ENCODE results near the gene CDH4.

CDH4 gene

DNA sequence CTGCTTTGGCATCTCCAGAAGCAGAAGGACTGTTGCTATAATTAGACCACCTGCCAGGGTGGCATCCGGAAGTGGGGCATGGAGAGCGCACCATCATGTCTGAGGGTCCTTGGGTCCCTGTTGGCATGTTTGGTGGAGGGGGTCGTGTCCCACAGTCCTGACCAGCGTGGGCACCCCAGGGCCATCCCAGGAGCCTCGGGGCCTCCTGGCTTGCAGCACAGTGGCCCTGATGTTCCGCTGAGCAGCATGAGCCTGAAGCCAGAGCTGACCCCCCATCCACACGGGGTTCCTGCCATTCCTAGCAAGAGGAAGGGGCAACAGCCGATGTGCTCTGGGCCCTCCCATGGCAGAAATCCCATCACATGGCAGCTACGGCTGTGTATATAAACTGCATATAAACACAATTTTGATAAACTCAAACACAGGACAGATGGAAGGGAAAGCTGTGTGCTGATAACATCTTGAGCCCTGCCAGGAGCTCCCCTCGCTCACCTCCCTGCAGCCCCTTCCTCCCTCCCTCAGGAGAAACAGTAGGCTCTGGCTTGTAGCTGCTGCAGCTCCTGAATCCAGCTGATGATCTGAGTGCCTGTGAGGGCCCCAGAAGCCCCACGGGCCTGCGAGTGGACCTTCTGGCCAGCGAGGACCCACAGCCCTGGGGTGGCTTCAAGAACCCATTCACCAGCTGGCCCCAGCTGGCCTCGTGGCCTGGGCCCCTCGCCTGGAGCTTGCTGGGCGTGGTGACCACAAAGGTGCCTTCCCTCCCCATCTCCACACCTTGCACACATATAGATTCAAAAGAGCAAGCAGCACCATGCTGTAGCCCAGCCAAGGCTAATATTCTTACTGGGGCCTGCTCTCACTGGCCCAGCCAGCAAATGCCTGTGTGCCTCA lies 321.6 kb downstream of the CDH4 start:
- H3K4me1 Mint-ChIP-seq = no peaks in the 10 kb centered on the region
- DNase-seq (ENCODE audit: low spot score in 2 of 2) = no peak
- H3K9me3 Mint-ChIP-seq = no peaks in the 10 kb centered on the region
- H3K27ac Mint-ChIP-seq (ENCODE audit: low read depth) = no peak overlapping the region
- H3K4me3 Mint-ChIP-seq = no peak overlapping the region
- ATAC-seq (replicated peaks; ENCODE audit: extremely low read depth, poor library complexity, severe bottlenecking) = no peak
- no peaks in the 10 kb centered on the region for H3K27me3 Mint-ChIP-seq
- no peaks in the 10 kb centered on the region for H3K36me3 Mint-ChIP-seq (ENCODE audit: insufficient read depth)

DNA sequence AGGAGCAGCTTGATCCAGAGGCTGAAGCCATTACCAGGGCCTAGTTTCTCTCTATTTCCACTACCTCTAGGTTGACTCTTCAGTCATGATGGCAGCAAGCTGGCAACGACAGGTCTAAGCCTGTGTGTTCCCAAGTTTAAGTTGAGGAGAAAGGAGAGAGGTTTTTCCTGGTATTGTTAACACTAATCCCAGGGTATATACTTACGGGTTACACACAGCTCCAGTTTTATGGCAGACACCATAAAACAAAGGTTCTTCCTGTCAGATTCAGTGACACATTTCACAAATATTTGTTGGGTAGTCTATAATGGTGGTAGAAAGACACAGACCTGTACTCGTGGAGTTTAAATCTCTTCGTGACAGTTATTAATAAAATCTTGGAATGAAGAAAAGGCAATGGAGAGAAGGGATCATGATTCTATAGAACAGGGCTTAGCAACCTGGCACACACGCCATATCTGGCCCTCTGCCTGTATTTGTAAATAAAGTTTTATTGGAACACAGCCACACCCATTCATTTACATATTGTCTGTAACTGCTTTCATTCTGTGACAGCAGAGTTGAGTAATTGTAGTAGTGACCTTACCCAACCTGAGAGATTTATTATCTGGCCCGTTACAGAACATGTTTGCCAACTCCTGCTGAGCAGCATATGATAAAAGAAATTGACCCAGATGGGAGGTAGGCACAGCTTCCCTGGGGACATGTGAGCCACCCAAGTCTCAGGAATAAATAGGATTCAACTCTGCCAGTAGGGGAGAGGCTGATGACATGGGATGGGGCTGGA lies 323.3 kb downstream of the CDH4 start:
- ATAC-seq (replicated peaks; ENCODE audit: extremely low read depth, poor library complexity, severe bottlenecking) (no peak), DNase-seq (ENCODE audit: low spot score in 2 of 2) (no peak)
- no peaks in the 10 kb centered on the region for H3K27me3 Mint-ChIP-seq
- no peak overlapping the region for H3K27ac Mint-ChIP-seq (ENCODE audit: low read depth)
- no peak overlapping the region for H3K4me3 Mint-ChIP-seq
- H3K36me3 Mint-ChIP-seq (ENCODE audit: insufficient read depth) = no peaks in the 10 kb centered on the region
- no peaks in the 10 kb centered on the region for H3K9me3 Mint-ChIP-seq
- no peaks in the 10 kb centered on the region for H3K4me1 Mint-ChIP-seq

DNA sequence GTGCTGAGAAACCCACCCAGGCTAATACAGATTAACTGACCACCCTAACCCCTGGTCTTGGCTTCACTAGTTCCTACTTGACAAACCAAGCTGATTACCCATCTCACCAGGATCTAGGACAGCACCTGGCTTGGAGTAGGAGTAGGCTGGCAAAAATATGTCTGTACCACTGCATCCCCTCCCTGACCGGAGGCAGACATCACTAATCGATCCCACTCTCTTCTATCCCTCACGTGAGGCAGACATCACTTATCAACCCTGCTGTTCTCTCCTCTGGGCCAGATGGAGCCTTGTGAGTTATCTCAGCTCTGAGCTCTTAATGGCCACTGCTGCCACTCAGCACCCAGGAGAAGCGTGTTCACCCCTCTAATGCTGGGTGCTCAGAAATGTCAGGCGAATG lies 324.3 kb downstream of the CDH4 start:
- Mint-ChIP-seq H3K36me3 (ENCODE audit: insufficient read depth) (no peaks in the 10 kb centered on the region), H3K4me3 (no peak overlapping the region), H3K27me3 (no peaks in the 10 kb centered on the region), H3K27ac (ENCODE audit: low read depth) (no peak overlapping the region), H3K9me3 (no peaks in the 10 kb centered on the region), H3K4me1 (no peaks in the 10 kb centered on the region)
- no peak for ATAC-seq (replicated peaks; ENCODE audit: extremely low read depth, poor library complexity, severe bottlenecking)
- no peak for DNase-seq (ENCODE audit: low spot score in 2 of 2)

DNA sequence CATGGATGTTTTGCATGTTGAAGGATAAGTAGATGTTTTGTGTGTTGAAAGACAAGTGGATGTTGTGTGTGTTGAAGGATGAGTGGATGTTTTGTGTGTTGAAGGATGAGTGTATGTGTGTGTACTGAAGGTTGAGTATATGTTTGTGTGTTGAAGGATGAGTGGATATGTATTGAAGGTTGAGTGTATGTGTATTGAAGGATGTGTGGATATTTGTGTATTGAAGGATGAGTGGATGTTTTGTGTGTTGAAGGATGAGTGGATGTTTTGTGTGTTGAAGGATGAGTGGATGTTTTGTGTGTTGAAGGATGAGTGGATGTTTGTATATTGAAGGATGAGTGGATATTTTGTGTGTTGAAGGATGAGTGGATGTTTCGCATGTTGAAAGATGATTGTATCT lies 325.0 kb downstream of the CDH4 start:
- Mint-ChIP-seq H3K4me1 (no peaks in the 10 kb centered on the region), H3K36me3 (ENCODE audit: insufficient read depth) (no peaks in the 10 kb centered on the region), H3K27me3 (peaks cover under 1% of the 10 kb centered on the region), H3K9me3 (no peaks in the 10 kb centered on the region), H3K27ac (ENCODE audit: low read depth) (no peak overlapping the region), H3K4me3 (no peak overlapping the region)
- ATAC-seq (replicated peaks; ENCODE audit: extremely low read depth, poor library complexity, severe bottlenecking) = no peak
- no peak for DNase-seq (ENCODE audit: low spot score in 2 of 2)

DNA sequence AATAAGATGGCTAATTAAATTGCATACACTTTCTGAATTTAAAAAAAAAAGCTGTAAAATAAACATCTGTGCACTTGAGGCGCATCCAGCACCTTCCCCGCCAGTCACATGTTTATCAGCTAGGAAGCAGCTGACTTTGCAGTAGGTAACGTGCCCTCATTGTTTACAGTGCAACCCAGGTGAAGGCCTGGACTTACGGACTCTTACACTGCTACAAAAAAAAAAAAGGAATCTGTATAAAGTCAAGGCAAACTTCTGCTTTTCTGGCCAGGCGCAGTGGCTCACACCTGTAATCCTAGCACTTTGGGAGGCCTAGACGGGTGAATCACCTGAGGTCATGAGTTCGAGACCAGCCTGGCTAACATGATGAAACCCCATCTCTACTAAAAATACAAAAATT lies 327.8 kb downstream of the CDH4 start:
- Mint-ChIP-seq H3K36me3 (ENCODE audit: insufficient read depth) (peaks cover 1% of the 10 kb centered on the region), H3K27ac (ENCODE audit: low read depth) (no peak overlapping the region), H3K4me1 (no peaks in the 10 kb centered on the region), H3K4me3 (no peak overlapping the region), H3K9me3 (no peaks in the 10 kb centered on the region), H3K27me3 (peaks cover 6% of the 10 kb centered on the region)
- ATAC-seq (replicated peaks; ENCODE audit: extremely low read depth, poor library complexity, severe bottlenecking) (no peak), DNase-seq (ENCODE audit: low spot score in 2 of 2) (no peak)

DNA sequence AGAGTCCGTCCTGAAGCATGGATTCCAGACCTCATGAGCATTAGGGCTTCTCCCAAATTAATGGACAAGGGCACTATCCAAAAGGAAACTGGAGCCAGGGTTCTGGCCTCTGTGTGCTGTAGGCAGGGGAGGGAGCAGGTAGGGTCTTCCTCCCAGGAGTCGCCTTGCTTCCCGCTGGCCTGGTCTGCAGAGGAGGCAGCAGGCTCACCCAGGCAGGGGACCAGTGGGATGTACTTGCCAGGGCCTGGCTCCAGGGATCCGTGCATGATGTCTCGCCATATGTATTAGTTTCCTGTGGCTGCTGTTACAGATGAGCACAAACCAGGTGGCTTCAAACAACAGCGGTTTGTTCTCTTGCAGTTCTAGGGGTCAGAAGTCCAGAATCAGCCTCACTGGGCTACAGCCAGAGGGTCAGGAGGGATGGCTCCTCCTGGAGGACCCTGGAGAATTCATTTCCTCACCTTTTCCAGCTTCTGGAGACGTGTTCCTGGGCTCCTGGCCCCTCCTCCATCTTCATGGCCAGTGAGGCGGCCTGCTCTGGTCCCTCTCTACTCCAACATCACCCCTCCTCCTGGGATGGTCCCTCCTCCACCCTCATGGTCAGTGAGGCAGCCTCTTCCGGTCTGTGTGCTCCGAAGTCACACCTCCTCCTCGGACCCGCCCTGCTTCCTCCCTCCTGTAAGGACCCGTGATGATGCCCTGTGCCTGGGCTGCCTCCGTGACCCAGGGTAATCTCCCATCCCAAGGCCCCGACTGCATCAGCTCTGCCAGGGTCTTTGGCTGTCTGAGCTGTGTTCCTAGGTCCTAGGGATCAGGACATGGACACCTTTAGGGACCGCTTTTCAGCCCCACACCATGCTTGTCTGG lies 329.1 kb downstream of the CDH4 start:
- peaks cover 1% of the 10 kb centered on the region for H3K36me3 Mint-ChIP-seq (ENCODE audit: insufficient read depth)
- H3K27ac Mint-ChIP-seq (ENCODE audit: low read depth) = no peak overlapping the region
- H3K9me3 Mint-ChIP-seq = no peaks in the 10 kb centered on the region
- no peak overlapping the region for H3K4me3 Mint-ChIP-seq
- DNase-seq (ENCODE audit: low spot score in 2 of 2) (no peak), ATAC-seq (replicated peaks; ENCODE audit: extremely low read depth, poor library complexity, severe bottlenecking) (no peak)
- no peaks in the 10 kb centered on the region for H3K4me1 Mint-ChIP-seq
- peaks cover 6% of the 10 kb centered on the region for H3K27me3 Mint-ChIP-seq

DNA sequence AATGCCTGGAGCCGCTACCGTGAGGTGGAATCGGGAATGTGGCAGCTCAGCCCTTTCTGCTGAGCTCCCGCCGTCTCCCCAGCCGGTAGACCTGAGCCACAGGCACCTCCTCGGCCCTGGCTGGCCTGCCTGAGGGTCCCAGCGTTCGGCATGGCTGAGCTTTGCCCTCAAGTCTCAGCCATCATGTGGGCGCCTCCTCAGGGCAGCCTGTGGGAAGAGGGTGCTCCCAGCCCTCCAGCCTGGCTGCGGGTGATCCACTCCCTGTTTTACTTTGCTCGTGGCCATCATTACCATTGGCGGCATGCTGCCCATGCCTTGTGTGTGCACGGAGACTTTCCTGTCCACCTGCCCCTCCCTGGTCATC lies 329.7 kb downstream of the CDH4 start:
- DNase-seq (ENCODE audit: low spot score in 2 of 2) (no peak), ATAC-seq (replicated peaks; ENCODE audit: extremely low read depth, poor library complexity, severe bottlenecking) (no peak)
- Mint-ChIP-seq H3K9me3 (no peaks in the 10 kb centered on the region), H3K36me3 (ENCODE audit: insufficient read depth) (peaks cover 1% of the 10 kb centered on the region), H3K27ac (ENCODE audit: low read depth) (no peak overlapping the region), H3K4me3 (no peak overlapping the region), H3K27me3 (peaks cover 6% of the 10 kb centered on the region), H3K4me1 (no peaks in the 10 kb centered on the region)

DNA sequence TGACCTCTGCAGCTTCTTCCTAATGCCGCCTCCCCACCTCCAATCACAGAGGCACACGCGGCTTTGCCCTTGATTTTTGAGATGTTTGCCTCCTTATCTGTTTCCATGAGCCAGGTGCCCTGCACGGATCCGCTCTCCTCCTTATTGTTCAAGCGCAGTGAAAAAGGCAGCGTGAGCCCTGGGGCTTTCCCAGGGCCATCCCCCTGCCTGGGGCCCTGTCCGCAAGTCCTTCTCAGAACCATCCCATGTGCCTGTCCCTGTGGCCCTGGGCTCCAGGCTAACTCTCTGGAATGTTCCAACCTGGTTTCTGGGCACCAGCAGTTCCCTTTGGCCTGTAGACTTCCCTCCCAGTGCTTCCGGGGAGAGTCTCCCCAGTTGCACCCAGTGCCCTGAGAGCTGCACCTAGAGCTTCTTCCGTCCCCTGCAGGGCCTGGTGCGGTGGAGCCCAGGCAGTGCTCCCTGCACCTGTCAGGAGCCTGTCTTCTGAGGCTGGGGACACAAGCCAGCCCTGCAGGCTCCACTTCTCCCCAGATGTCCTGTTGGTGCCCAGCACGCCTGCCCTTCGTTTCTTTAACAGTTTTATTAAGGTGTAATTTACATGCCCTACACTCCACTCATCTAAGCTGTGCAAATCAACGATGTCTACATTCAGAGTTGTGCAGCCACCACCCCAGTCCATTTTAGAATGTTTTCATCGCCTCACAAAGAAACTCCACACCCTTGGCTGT lies 330.3 kb downstream of the CDH4 start:
- no peaks in the 10 kb centered on the region for H3K4me1 Mint-ChIP-seq
- no peaks in the 10 kb centered on the region for H3K9me3 Mint-ChIP-seq
- no peak overlapping the region for H3K4me3 Mint-ChIP-seq
- peaks cover 6% of the 10 kb centered on the region for H3K27me3 Mint-ChIP-seq
- DNase-seq (ENCODE audit: low spot score in 2 of 2) = no peak
- no peak overlapping the region for H3K27ac Mint-ChIP-seq (ENCODE audit: low read depth)
- peaks cover 1% of the 10 kb centered on the region for H3K36me3 Mint-ChIP-seq (ENCODE audit: insufficient read depth)
- no peak for ATAC-seq (replicated peaks; ENCODE audit: extremely low read depth, poor library complexity, severe bottlenecking)

DNA sequence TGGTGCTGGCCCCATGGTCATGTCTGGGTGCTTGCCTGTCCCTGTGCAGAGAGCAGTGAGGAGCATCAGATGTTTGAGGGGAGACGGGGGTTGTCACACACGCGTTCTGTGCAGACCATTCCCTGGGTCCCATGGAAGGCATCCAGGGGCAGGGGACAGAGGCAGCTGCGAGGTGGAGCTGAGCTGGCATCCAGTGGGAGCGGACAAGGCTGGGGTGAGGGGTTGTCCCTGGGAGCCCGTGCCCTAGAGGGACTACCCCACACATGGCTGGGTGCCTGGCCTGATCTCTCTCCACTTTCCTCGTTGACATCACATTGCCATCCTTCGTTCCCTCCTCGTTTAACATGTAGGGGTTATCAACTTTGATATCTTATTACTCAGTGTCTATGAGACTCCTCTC lies 331.3 kb downstream of the CDH4 start:
- ATAC-seq (replicated peaks; ENCODE audit: extremely low read depth, poor library complexity, severe bottlenecking) = no peak
- no peak overlapping the region for H3K27ac Mint-ChIP-seq (ENCODE audit: low read depth)
- DNase-seq (ENCODE audit: low spot score in 2 of 2) = no peak
- no peaks in the 10 kb centered on the region for H3K4me1 Mint-ChIP-seq
- H3K36me3 Mint-ChIP-seq (ENCODE audit: insufficient read depth) = peaks cover 1% of the 10 kb centered on the region
- no peaks in the 10 kb centered on the region for H3K9me3 Mint-ChIP-seq
- H3K27me3 Mint-ChIP-seq = peaks cover 6% of the 10 kb centered on the region
- H3K4me3 Mint-ChIP-seq = no peak overlapping the region

DNA sequence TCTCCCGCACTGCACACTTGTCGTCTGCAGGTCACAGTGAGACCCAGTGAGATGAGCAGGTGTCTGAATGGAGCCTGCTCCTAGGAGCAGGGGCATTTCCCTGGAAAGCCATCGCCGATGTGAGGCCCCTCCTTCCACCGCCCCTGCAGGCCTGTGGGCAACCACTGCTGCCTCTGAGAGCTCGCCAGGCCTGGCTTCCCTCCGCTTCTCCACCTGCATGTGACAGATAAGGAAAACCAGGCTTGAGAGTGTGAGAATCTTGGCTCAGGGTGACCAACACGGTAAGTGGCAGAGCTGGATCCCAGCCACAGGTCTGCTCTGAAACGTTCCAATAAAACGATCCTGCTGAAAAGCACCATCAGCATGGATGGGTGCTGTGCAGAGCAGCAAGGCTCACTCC lies 332.8 kb downstream of the CDH4 start:
- no peak overlapping the region for H3K27ac Mint-ChIP-seq (ENCODE audit: low read depth)
- H3K27me3 Mint-ChIP-seq = peaks cover 6% of the 10 kb centered on the region
- ATAC-seq (replicated peaks; ENCODE audit: extremely low read depth, poor library complexity, severe bottlenecking) (no peak), DNase-seq (ENCODE audit: low spot score in 2 of 2) (no peak)
- no peak overlapping the region for H3K4me3 Mint-ChIP-seq
- H3K4me1 Mint-ChIP-seq = no peaks in the 10 kb centered on the region
- H3K36me3 Mint-ChIP-seq (ENCODE audit: insufficient read depth) = peaks cover 1% of the 10 kb centered on the region
- no peaks in the 10 kb centered on the region for H3K9me3 Mint-ChIP-seq

DNA sequence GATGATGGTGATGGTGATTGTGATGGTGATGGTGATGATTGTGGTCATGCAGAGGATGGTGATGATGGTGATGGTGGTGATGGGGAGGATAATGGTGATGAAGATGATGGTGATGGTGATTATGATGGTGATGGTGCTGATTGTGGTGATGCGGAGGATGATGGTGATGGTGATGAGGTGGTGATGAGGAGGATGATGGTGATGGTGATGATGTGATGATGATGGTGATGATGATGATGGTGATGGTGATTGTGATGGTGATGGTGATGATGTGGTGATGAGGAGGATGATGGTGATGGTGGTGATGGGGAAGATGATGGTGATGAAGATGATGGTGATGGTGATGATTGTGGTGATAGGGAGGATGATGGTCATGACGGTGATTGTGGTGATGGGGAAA lies 333.7 kb downstream of the CDH4 start:
- H3K4me3 Mint-ChIP-seq = no peak overlapping the region
- no peak for DNase-seq (ENCODE audit: low spot score in 2 of 2)

DNA sequence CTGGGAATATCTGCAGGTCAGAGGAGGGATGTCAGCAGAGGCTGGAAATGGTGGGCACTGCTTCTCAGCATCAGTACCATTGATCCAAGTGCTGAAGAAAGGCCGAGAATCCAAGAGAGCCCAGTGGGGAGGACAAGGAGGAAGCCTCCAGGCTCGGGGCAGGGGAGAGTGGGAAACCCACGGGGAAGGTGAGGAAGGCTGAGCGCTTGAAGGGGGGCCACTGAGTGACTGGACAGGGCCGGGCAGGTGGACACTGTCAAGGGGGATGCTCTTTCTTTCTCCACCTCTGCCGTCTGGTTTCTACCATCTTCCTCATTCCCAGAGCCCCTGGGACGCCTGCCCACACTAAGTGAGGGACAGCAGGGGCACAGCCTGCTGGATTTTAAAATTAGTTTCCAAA lies 335.0 kb downstream of the CDH4 start:
- DNase-seq (ENCODE audit: low spot score in 2 of 2) (no peak), ATAC-seq (replicated peaks; ENCODE audit: extremely low read depth, poor library complexity, severe bottlenecking) (no peak)
- H3K9me3 Mint-ChIP-seq = no peaks in the 10 kb centered on the region
- H3K27ac Mint-ChIP-seq (ENCODE audit: low read depth) = no peak overlapping the region
- H3K27me3 Mint-ChIP-seq = peaks cover 6% of the 10 kb centered on the region
- no peak overlapping the region for H3K4me3 Mint-ChIP-seq
- H3K4me1 Mint-ChIP-seq = no peaks in the 10 kb centered on the region
- H3K36me3 Mint-ChIP-seq (ENCODE audit: insufficient read depth) = peaks cover 1% of the 10 kb centered on the region

More for the DNA sequence above, 333.7 kb downstream of the CDH4 start:
- no peaks in the 10 kb centered on the region for H3K4me1 Mint-ChIP-seq
- peaks cover 1% of the 10 kb centered on the region for H3K36me3 Mint-ChIP-seq (ENCODE audit: insufficient read depth)
- no peak overlapping the region for H3K27ac Mint-ChIP-seq (ENCODE audit: low read depth)
- ATAC-seq (replicated peaks; ENCODE audit: extremely low read depth, poor library complexity, severe bottlenecking) = no peak
- no peaks in the 10 kb centered on the region for H3K9me3 Mint-ChIP-seq
- peaks cover 6% of the 10 kb centered on the region for H3K27me3 Mint-ChIP-seq

All from central memory CD8-positive, alpha-beta T cell (primary cell).